Fibroblast of gingiva (primary cell): Measurements from ENCODE around the gene USP7.
"Not testable (repeated sequence)": the region's sequence is repeated elsewhere in the genome, so short reads cannot be mapped to it uniquely, and the experiment has no call there.

Experiments
- DNase-seq: peaks from one replicate; pipeline ENCODE4 v3.0.0-alpha.2; 2011; ENCODE audit warnings: low read depth

The USP7 gene

GRCh38 chr16:8843296-8843695, 120.4 kb downstream of the USP7 start:
- DNase-seq: not testable (repeated sequence)
